ENCODE data around the gene IQCB1. TPM values are rescaled to one million over a fixed set of nuclear protein-coding genes. Genes with fewer than 3 reads are reported as not detected.

The IQCB1 gene
- total and polyA plus RNA-seq, 9 of the 15 experiments (the other 6 are each of a cell fraction or from before 2014, with no cell fraction given) = 21.1 to 38.1 (median 27.5) TPM

- no peak for TF ChIP-seq ZNF224 (CRISPR knock-in tag; IDR thresholded peaks at IDR 0.05)
- TF ChIP-seq, protein P1, sequence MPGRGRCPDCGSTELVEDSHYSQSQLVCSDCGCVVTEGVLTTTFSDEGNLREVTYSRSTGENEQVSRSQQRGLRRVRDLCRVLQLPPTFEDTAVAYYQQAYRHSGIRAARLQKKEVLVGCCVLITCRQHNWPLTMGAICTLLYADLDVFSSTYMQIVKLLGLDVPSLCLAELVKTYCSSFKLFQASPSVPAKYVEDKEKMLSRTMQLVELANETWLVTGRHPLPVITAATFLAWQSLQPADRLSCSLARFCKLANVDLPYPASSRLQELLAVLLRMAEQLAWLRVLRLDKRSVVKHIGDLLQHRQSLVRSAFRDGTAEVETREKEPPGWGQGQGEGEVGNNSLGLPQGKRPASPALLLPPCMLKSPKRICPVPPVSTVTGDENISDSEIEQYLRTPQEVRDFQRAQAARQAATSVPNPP (IDR thresholded peaks at IDR 0.05; ENCODE audit: borderline replicate concordance, insufficient read depth, insufficient read length) = no peak
- TF ChIP-seq, protein P2, sequence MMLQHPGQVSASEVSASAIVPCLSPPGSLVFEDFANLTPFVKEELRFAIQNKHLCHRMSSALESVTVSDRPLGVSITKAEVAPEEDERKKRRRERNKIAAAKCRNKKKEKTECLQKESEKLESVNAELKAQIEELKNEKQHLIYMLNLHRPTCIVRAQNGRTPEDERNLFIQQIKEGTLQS (IDR thresholded peaks at IDR 0.05) = no peak
- TF ChIP-seq, protein P2 (CRISPR knock-in tag; conservative IDR thresholded peaks at IDR 0.05) = no peak
- TF ChIP-seq ETS2 (tag; IDR thresholded peaks at IDR 0.05; ENCODE audit: borderline replicate concordance, poor library complexity, severe bottlenecking) = no peak
- no peak for TF ChIP-seq SMARCE1 (IDR thresholded peaks at IDR 0.05)
- TF ChIP-seq SIN3A (IDR thresholded peaks at IDR 0.05; ENCODE audit: borderline replicate concordance in 2 of 2, control insufficient read depth in 1 of 2, low read depth in 2 of 2, low read length in 2 of 2) = peak in 1 of 2 experiments; percentile 26; a peak in 1 of 4 replicates
- no peak for TF ChIP-seq BCOR (IDR thresholded peaks at IDR 0.05)
- TF ChIP-seq NFE2L1 (tag; IDR thresholded peaks at IDR 0.05; ENCODE audit: borderline replicate concordance, low read depth) = no peak
- TF ChIP-seq ELF1 (tag; IDR thresholded peaks at IDR 0.05) = peak; percentile 86
- TF ChIP-seq POLR2G (IDR thresholded peaks at IDR 0.05; ENCODE audit: low read depth, low read length) = peak; percentile 97
- no peak for TF ChIP-seq PRPF4 (IDR thresholded peaks at IDR 0.05; ENCODE audit: insufficient read depth, low read depth, low read length, poor library complexity, severe bottlenecking)
- no peak for TF ChIP-seq BRCA1 (IDR thresholded peaks at IDR 0.05)
- no peak for TF ChIP-seq BRCA1 (CRISPR knock-in tag; IDR thresholded peaks at IDR 0.05)
- TF ChIP-seq ZNF280B (CRISPR knock-in tag; IDR thresholded peaks at IDR 0.05) = no peak
- no peak for TF ChIP-seq TRIM28 (IDR thresholded peaks at IDR 0.05)
- TF ChIP-seq MTA2 (IDR thresholded peaks at IDR 0.05; ENCODE audit: low read depth) = peak; percentile 85
- TF ChIP-seq CEBPZ (IDR thresholded peaks at IDR 0.05; ENCODE audit: borderline replicate concordance, low read depth, low read length) = no peak; the same call in 1 of the 2 replicates
- no peak for TF ChIP-seq GABPB2 (CRISPR knock-in tag; conservative IDR thresholded peaks at IDR 0.05)
- TF ChIP-seq ZFPM2 (CRISPR knock-in tag; IDR thresholded peaks at IDR 0.05) = no peak
- TF ChIP-seq NR3C1 (CRISPR knock-in tag; IDR thresholded peaks at IDR 0.05) = no peak
- TF ChIP-seq FOSL1 (tag; conservative IDR thresholded peaks at IDR 0.05) = 0 out of 2 replicates have a peak, but pooled peaks have one; percentile 4
Observed at GRCh38 chr3:121749276-121750086, 85.4 kb downstream of the IQCB1 start, which contains the start of gene GOLGB1 (continued).

Measured in K562 (cell line).